GM20431 (cell line): ENCODE measurements around the gene ARHGAP22.
"Not testable (repeated sequence)": the region's sequence is repeated elsewhere in the genome, so short reads cannot be mapped to it uniquely, and the experiment has no call there.

ENCODE experiments used
- in situ Hi-C: fragments of 300-500 bp; cut with MseI, MboI; formaldehyde crosslinking; loops from one replicate; pipeline ENCODE4 v1.15.0; 2020; ENCODE audit warnings: low sequenced_read_pairs; ENCODE audit not compliant: unreplicated experiment

ARHGAP22 gene, protein sequence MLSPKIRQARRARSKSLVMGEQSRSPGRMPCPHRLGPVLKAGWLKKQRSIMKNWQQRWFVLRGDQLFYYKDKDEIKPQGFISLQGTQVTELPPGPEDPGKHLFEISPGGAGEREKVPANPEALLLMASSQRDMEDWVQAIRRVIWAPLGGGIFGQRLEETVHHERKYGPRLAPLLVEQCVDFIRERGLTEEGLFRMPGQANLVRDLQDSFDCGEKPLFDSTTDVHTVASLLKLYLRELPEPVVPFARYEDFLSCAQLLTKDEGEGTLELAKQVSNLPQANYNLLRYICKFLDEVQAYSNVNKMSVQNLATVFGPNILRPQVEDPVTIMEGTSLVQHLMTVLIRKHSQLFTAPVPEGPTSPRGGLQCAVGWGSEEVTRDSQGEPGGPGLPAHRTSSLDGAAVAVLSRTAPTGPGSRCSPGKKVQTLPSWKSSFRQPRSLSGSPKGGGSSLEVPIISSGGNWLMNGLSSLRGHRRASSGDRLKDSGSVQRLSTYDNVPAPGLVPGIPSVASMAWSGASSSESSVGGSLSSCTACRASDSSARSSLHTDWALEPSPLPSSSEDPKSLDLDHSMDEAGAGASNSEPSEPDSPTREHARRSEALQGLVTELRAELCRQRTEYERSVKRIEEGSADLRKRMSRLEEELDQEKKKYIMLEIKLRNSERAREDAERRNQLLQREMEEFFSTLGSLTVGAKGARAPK

DNA sequence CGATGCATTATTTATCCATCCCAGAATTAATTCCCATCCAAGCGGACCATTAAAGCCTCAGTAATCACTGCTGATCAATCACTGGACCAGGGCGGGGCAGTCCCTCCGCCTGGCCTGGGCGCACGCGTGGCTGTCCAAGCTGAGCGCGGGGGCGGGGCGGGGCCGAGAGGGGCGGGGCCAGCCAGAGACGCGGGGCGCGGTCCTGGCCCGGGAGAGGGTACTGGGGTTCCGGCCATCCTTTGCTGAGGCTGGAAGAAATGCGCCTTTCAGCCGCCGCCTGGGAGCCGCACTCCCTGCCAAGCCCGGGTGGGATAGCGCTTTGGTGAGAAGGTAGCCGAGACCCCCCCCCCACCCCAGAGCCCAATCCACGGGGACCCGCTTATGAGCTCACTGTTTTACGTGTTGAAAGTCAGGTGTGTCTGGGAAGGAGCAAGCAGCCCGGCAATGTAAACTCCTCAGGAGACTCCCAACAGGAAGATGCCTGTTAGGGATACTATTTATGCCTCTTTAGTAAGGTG, at the start of gene ARHGAP22:
ARHGAP22 (minus strand) TSS at position 83 of the 518 bp plus-strand sequence. CDS start 277 bp downstream, outside the sequence.
- in situ Hi-C loops: no loop called here

DNA sequence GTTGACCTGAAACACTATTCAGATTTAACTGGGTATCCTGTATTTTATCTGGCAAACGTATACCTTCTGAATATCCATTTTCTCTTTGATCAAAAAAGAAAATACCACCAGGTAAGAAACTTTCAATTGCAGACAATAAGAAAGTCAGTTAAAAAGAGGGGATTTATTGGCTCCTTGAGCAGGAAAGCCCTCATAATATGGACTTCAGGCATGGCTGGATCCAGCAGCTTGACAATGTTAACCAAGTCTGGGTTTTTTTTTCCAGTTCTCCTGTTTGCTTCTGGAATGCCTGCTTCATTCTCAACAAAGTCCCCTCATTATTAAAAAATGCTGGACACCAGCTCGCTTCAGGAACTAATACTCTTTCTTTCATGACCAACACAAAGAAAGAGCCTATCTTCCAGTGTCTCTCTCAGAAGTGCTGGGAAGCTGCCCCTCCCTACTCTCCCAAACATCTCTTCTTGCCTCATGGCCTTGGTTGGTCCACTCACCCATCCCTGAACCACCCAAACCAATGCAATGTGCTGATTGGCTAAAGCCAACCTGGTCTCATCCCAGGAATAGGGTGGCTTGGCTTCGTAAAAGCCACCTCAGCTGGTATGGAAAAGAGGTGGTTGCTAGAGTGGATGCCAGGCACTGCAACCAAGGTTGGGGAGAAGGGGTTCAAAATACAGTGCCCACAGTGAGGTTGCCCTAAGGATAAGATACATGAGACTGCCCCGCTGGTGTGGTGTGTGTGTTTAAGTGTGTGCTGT, 49.2 kb upstream of the ARHGAP22 start:
- in situ Hi-C loops: loop anchor here (5.0 kb wide), 1 partner anchor 107 kb away; no protein-coding TSS in a partner anchor

DNA sequence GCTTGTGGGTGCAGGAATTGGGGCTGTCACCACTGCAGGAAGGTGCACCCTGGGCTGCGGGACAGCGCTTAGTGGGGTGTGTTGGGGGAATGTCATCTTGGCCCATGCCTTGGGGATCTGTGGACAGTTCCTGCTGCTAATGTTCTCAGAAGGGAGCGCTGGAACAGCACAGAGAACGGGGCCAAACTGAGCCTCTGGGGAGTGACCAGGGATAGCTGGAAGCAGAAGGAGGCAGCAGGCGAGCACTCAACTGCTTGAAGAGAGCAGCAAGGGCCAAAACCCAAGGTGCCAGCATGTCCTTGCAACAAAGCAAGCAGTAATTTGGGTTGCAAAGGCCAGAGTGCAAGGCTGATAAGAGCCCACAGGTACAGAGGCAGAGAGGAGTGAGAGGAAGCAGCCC, 48.5 kb upstream of the ARHGAP22 start:
- in situ Hi-C loops: loop anchor here (5.0 kb wide), 1 partner anchor 106 kb away; no protein-coding TSS in a partner anchor

DNA sequence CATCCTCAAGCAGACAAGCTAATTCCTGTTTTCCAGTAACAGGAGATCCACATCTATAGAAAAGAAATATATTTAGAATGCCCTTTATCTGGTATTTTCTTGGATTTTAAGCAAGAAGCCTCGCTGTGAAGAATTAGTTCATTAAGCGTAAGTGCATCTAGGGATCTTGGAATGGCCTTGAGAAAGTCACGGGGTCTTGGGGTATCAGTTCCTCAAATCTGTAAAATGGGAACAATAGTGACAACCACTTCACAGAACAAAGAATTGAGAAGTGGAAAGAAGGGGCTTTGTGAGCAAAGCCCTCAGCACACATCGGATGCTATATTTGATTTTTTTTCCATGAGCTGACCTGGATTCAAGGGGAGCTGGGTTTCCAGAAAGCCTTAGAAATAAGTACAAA, 47.5 kb upstream of the ARHGAP22 start:
- in situ Hi-C loops: loop anchor here (5.0 kb wide), 1 partner anchor 105 kb away; no protein-coding TSS in a partner anchor

DNA sequence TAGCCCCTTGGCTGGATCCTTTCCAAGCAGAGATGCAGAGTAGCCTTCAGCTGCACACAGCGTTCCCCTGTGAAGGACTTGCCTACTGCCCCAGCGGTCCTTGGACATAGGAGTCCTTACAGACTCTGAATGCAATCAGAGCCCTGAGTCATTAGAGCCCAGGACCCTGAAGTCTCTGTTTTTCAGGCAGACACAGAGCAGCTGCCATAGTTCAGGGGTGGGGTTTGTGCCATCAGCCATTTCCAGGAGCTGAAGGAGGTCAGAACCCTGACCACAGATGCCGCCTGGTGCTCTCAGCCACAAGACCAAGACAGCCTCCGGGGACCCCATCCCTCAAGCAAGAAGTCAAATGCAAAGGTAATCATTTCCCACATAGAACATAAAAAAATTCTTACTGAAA, 47.0 kb upstream of the ARHGAP22 start:
- in situ Hi-C loops: loop anchor here (5.0 kb wide), 1 partner anchor 105 kb away; no protein-coding TSS in a partner anchor

DNA sequence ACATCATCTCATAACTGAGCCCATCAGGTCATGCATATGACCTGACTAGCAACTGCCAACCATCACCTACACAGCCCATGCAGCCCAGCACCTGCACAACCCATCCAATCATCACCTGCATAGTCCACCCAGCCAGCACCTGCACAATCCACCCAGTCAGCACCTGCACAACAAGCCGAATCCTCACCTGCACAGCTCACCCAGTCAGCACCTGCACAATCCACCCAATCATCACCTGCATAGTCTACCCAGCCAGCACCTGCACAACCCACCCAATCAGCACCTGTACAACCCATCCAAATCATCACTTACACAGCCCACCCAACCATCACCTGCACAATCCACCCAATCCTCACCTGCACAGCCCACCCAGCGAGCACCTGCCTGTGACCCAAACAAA, 46.4 kb upstream of the ARHGAP22 start:
- in situ Hi-C loops: loop anchor here (5.0 kb wide), 1 partner anchor 104 kb away; no protein-coding TSS in a partner anchor

DNA sequence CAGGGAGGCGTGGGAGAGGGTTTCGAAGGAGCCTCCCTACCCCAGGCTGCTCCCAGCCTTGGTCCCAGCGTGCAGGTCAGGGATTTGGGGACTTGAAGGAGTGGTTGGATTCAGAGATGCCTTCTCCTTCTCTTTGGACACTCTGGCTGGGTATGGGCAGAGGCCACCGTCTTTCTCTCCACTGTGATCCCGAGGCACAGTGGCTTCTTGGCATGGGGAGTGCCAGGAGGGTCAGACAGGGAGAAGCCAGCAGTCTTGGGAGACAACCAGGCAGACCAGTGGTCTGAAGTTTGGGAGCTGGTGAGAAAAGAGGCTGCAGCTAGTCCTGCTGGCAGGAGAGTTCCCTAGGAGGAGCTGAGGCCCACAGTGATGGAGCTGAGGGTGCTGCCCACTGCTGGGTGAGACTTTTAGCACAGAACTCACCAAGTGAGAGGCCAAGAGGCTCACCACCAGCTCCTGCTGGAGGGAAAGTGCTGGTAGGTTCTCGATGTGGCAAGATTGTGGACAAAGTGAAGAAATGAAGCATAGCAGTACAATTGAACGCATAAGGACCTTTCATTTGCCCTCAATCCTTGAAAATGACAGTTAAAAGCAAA, 44.6 kb upstream of the ARHGAP22 start:
- in situ Hi-C loops: no loop called here

DNA sequence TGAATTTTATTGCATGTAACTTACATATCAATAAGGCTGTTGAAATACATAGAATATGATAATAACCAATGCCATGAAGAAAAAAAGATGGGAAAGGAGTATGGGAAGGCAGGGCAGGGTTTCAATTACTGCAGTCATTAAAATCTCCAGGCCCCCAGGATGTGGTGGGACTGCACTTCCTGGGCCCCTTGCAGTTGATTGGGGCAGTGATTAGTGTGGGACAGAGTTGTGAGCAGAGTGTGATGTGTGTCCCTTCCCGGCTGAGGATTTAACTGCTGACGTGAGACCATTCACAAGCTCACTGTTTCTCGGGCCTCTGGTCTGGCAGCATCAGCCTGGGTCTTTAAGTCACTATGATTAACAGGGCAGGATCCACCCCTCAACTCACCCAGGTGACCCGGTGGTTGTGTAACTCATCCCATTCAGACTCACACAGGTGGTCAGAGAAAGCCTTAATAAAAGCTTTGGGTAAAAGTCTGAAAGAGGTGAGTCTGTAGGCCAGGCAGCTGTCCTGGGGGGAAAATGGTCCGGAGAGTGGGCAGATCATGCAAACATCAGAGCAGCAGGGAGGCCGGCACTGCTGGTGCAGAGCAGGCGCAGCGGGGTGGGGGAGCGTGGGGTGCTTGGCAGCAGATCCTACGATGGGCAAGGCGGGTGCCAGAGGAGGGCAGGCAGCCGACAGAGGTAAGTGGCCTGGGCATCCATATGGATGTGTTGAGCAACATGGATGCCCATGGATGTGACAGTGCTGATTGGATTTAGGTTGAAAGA, 43.5 kb upstream of the ARHGAP22 start:
- in situ Hi-C loops: no loop called here

DNA sequence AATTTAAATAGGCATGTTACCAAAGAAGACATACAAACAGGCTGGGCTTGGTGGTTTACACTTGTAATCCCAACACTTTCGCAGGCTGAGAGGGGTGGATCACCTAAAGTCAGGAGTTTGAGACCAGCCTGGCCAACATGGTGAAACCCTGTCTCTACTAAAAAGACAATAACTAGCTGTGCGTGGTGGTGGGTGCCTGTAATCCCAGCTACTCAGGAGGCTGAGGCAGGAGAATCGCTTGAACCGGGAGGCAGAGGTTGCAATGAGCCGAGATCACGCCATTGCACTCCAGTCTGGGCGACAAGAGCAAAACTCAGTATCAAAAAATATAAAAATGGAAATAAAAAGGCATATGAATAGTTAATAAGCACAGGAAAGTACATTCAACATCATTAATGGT, 42.2 kb upstream of the ARHGAP22 start:
- in situ Hi-C loops: not testable (repeated sequence)

DNA sequence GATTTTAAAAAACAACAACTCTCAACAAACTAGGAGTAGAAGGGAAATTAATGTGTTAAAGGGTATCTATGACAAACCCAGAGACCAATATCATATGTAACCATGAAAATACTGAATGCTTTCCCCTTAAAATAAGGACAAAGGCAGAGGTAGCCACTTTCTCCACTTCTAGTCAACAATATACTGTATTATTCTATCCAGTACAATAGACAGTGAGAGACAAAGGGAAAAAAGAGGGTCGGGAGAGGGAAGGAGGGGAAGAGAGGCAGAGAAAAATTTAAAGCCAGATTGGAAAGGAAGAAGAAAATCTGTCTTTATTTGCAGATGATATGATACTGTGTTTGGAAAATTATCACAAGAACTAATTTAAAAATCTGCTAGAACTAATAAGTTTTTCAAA, 40.7 kb upstream of the ARHGAP22 start:
- in situ Hi-C loops: no loop called here

DNA sequence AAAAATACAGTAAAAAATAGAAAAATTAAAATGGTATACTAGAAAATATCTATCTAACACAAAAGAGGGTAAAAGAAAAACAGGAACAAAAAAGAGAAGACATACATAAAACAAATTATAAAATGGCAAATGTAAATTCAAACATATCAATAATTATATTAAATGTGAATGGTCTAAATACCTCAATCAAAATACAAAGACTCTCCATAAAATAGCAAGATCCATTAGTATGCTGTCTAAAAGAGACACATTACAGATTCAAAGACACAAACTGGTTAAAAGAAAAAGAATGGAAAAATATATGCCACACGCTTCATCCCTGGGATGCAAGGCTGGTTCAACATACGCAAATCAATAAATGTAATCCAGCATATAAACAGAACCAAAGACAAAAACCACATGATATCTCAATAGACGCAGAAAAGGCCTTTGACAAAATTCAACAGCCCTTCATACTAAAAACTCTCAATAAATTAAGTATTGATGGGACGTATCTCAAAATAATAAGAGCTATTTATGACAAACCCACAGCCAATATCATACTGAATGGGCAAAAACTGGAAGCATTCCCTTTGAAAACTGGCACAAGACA, 36.3 kb upstream of the ARHGAP22 start:
- in situ Hi-C loops: not testable (repeated sequence)

DNA sequence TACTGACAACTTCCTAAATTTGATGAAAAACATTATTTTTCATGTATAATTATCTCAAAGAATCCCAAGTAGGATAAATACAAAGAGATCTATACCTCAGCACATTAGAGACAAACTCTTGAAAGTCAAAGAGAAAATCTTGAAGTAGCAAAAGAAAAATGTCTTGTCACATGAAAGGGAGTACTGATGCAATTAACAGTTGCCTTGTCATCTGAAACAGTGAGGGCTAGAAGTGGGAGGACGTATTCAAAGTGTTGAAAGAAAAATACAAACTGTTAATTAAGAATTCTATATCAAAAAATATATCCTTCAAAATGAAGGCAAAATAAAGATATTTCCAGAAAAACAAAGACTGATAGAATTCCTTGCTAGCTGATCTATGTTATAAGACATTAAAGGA, 35.5 kb upstream of the ARHGAP22 start:
- in situ Hi-C loops: no loop called here

DNA sequence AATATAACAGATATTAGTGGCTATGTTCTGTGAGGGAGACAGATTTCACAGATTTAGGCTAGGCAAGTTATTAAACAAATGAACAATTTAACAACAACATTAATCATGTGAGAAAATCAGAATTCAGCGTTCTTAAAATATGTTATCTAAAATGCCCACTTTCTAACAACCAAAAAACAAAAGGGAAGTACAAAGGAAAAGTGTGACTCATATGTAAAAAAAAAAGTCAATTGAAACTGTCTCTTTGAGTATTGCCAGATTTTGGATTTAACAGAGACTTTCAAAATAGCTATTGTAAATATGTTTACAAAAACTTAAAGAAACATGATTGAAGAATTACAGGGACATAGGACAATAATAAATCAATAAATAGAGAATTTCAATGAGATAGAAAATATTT, 34.8 kb upstream of the ARHGAP22 start:
- in situ Hi-C loops: no loop called here

DNA sequence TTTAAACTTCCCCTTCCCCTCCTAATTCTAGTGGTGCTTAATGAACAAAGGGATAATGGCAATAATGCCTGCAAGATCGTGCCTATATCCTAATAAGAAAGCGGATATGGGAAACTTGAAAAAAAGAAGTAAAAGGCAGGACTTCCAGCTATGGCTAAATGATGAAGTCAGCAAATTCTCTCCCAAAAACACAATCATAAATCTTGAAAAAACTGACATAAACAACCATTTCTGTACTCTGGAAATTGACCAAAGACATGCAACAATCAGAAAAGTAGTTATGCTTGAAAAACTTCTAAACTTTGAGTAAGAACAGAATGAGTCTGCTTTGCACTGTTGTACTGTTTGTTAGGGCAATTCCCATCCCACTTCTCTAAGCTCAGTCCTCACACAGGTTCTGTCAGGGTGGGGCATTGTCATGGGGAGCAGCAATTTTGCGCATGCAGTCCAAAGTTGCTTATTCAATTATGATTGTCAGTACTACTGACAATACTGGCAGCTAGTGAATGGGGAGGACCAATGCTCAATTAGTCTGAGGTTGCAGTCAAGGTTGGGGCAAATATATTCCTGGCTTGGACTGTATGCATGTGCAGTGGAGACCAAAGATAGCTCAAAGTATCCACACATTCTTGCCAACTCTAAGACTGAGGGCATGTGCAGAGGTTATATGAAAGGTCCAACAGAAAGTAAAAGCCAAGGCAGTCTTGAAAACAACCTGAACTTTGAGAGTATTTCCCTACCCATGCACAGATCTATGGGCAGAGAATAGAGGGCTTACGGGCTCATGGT, 34.1 kb upstream of the ARHGAP22 start:
- in situ Hi-C loops: no loop called here

DNA sequence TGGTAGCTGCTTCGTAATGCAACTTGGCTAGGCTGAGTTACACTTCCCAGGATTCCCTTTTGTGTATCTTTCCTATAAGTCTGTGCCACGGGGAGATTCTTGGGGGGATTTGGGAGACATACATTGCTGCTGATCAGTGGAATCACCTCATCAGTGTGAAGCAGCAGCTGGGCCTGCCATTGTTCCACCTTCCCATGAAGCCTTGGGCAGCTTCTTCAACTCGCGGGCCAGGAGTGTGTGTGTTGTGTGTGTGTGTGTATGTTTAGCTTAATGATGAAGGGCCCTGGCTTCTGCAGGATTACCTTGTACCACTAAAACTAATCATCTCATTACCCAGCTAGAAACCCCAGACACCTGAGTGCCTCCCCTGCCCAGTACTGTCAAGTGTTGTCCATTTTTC, 33.3 kb upstream of the ARHGAP22 start:
- in situ Hi-C loops: no loop called here

DNA sequence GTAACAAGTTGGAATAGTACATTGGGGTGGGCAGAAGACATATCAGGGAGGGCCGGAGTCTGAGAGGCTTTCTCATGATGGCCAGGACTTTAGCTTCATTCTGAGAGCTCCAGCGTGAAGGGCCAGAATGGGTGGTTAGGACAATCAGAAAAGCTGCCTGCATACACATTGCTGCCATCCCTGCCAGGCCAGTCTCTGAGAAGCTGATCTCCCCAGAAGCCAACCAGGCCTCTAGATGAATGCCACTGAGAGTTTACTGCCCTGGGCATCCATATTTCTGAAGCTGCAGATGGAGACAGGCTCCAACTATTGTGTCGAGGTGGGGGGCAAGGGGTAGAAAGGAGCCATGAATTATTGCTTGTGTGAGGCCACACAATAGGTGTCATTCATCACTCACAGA, 32.0 kb upstream of the ARHGAP22 start:
- in situ Hi-C loops: no loop called here

DNA sequence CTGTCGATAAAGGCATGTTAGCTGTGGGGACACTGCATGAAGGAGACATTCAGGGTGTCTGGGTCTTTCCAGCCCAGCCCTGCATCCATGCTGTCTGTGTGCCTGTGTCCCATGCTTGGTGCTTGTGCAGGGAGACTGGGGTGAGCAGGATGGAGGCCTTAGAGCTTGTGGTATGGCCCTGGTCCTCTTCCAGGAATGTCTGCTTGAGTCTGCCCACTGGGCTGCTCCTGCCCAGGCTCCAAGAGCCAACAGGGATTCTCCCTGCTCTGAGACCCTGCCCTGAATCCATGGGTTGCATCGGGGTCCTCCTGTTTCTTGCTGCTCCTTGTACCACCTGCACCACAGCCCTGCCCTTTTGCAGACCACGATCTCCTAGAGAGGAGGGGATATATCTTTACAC, 31.4 kb upstream of the ARHGAP22 start:
- in situ Hi-C loops: no loop called here

DNA sequence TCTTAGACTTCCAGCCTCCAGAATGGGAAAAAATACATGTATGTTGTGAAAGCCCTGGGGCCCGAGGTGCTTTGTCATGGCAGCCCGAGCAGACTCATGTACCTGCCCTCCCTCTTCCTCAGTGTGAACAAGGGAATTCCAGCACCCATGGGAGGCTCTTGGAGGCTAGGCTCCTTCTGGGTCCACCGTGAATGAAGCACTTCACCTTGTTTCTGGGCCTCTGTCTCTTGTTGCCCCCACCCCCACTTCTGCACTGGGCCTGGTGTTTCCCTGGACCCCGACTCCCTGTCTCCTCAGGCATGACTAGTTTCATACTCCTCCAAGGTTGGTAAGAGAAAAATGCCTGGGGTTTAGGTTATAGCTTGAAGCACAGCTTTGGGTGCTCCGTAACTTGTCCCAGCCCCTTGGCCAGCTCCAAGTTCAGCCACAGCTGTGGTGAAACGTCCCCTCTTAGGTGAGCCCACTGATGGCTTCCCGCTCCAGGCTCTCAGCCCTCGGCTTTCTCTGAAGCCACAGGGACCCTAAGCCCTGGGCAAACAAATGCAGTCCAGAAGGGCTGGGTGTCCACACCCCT, 30.2 kb upstream of the ARHGAP22 start:
- in situ Hi-C loops: no loop called here
